Spinal cord (tissue), 10 donors: Measurements from ENCODE around the gene KRTAP29-1. TPM values are rescaled to one million over a fixed set of nuclear protein-coding genes. Genes with fewer than 3 reads are reported as not detected.
"Not testable (repeated sequence)": the region's sequence is repeated elsewhere in the genome, so short reads cannot be mapped to it uniquely, and the experiment has no call there.

Experiments
- DNase-seq, 6 donors: peaks; one replicate each; pipeline versions ENCODE4 v3.0.0 to v3.0.0-alpha.2; 2013 to 2015; ENCODE audit warnings: low spot score in 6 of 6, low read depth in 4 of 6
- H3K27ac ChIP-seq: one replicate; pipeline ENCODE4 v1.5.1; 2013; ENCODE audit warnings: low read depth, low read length, control low read depth
- H3K27me3 ChIP-seq: one replicate; pipeline ENCODE4 v1.6.1; 2013; ENCODE audit warnings: low read length; ENCODE audit not compliant: control insufficient read depth, insufficient read depth
- H3K36me3 ChIP-seq: one replicate; pipeline ENCODE4 v1.6.1; 2013; ENCODE audit warnings: low read length; ENCODE audit not compliant: control insufficient read depth, insufficient read depth
- H3K4me1 ChIP-seq: one replicate; pipeline ENCODE4 v1.6.1; 2013; ENCODE audit warnings: low read length; ENCODE audit not compliant: control insufficient read depth, insufficient read depth
- H3K4me3 ChIP-seq: one replicate; pipeline ENCODE4 v1.5.1; 2013; ENCODE audit warnings: low read depth, low read length, control low read depth
- H3K9me3 ChIP-seq: one replicate; pipeline ENCODE4 v1.6.1; 2013; ENCODE audit warnings: low read length; ENCODE audit not compliant: control insufficient read depth, insufficient read depth
- WGBS: methylation state at CpG from one replicate; pipeline ENCODE4 v1.1.5; 2013; ENCODE audit warnings: missing lambda C conversion rate; ENCODE audit not compliant: insufficient coverage; 5-methylcytosine and 5-hydroxymethylcytosine counted together
- polyA plus RNA-seq, 2 donors: library from polyadenylated mRNA; unstranded; fragments of 120-200 nt; gene quantifications; one replicate each; pipeline ENCODE4 v1.2.1, GENCODE V29; 2013; ENCODE audit not compliant: insufficient read length in 2 of 2
- small RNA-seq: library from RNA; depleted of rRNA; stranded (forward); fragments of <200 nt; gene quantifications from one replicate; pipeline ENCODE3, GENCODE V24; 2014; ENCODE audit warnings: low replicate concordance
- total RNA-seq, 2 donors: library from RNA; depleted of rRNA in 1 of 2; stranded (reverse); fragments of 120-200 nt in 1 of 2; fragments of >200 nt in 1 of 2; gene quantifications; one replicate each; pipeline versions ENCODE4 v1.2.3 to v1.2.4, GENCODE V29; 2013 to 2014
- donor health status: healthy.

KRTAP29-1 gene
- total and polyA plus RNA-seq, 4 donors = not detected

- not testable (repeated sequence) for H3K27me3 ChIP-seq, H3K4me1 ChIP-seq, H3K9me3 ChIP-seq, H3K36me3 ChIP-seq, H3K27ac ChIP-seq, H3K4me3 ChIP-seq
- DNase-seq = peak in 1 of 6 donors; percentile 0
- WGBS = 70% methylated on average over 5 of the region's 5 CpGs
These were observed 47.0 kb downstream of the KRTAP29-1 start, which contains the start of gene KRTAP9-9 for GRCh38 chr17:41255381-41256290. TSS of gene KRTAP9-9 (plus strand) at chr17:41255384.

- H3K9me3 ChIP-seq = no peaks in the 10 kb centered on the region
- DNase-seq = peak in 1 of 6 donors; percentile 0
- H3K4me3 ChIP-seq = no peak overlapping the region
- no peak overlapping the region for H3K27ac ChIP-seq
- no peaks in the 10 kb centered on the region for H3K4me1 ChIP-seq
- H3K36me3 ChIP-seq = no peaks in the 10 kb centered on the region
- H3K27me3 ChIP-seq = no peaks in the 10 kb centered on the region
- WGBS = no CpG with 5 or more reads among the region's 1 CpG
These were observed 47.8 kb downstream of the KRTAP29-1 start for GRCh38 chr17:41254861-41255260.

Small RNA genes within 50 kb of the gene (small RNA-seq; reads per million reads assigned to genes)
- not detected for gene KRTAP9-10P

Other genes starting within 250 kb of the KRTAP29-1 start
Only the 30 nearest of the 37 such genes appear.
- gene KRTAP4-16, start 200.6 kb downstream of the KRTAP29-1 start, total RNA-seq = not detected
- gene KRTAP4-16, start 200.6 kb downstream of the KRTAP29-1 start, polyA plus RNA-seq = not detected
- not detected for gene KRTAP4-9, start 197.5 kb downstream of the KRTAP29-1 start, total RNA-seq
- gene KRTAP4-9, start 197.5 kb downstream of the KRTAP29-1 start, polyA plus RNA-seq = not detected
- gene KRTAP4-11, start 184.5 kb downstream of the KRTAP29-1 start, total RNA-seq = not detected
- gene KRTAP4-11, start 184.5 kb downstream of the KRTAP29-1 start, polyA plus RNA-seq = not detected
- not detected for gene KRTAP4-12, start 178.7 kb downstream of the KRTAP29-1 start, total RNA-seq
- not detected for gene KRTAP4-12, start 178.7 kb downstream of the KRTAP29-1 start, polyA plus RNA-seq
- not detected for gene KRTAP4-6, start 162.3 kb downstream of the KRTAP29-1 start, total RNA-seq
- not detected for gene KRTAP4-6, start 162.3 kb downstream of the KRTAP29-1 start, polyA plus RNA-seq
- gene KRTAP4-5, start 153.0 kb downstream of the KRTAP29-1 start, total RNA-seq = not detected
- gene KRTAP4-5, start 153.0 kb downstream of the KRTAP29-1 start, polyA plus RNA-seq = not detected
- not detected for gene KRTAP4-4, start 142.1 kb downstream of the KRTAP29-1 start, total RNA-seq
- not detected for gene KRTAP4-4, start 142.1 kb downstream of the KRTAP29-1 start, polyA plus RNA-seq
- not detected for gene KRTAP4-3, start 134.6 kb downstream of the KRTAP29-1 start, total RNA-seq
- not detected for gene KRTAP4-3, start 134.6 kb downstream of the KRTAP29-1 start, polyA plus RNA-seq
- gene KRTAP4-2, start 124.6 kb downstream of the KRTAP29-1 start, total RNA-seq = not detected
- gene KRTAP4-2, start 124.6 kb downstream of the KRTAP29-1 start, polyA plus RNA-seq = not detected
- gene KRTAP4-1, start 117.9 kb downstream of the KRTAP29-1 start, total RNA-seq = not detected
- not detected for gene KRTAP4-1, start 117.9 kb downstream of the KRTAP29-1 start, polyA plus RNA-seq
- not detected for gene KRTAP9-1, start 113.0 kb downstream of the KRTAP29-1 start, total RNA-seq
- not detected for gene KRTAP9-1, start 113.0 kb downstream of the KRTAP29-1 start, polyA plus RNA-seq
- gene KRTAP9-2, start 76.2 kb downstream of the KRTAP29-1 start, total RNA-seq = not detected
- gene KRTAP9-2, start 76.2 kb downstream of the KRTAP29-1 start, polyA plus RNA-seq = not detected
- gene KRTAP9-3, start 70.4 kb downstream of the KRTAP29-1 start, total RNA-seq = not detected
- gene KRTAP9-3, start 70.4 kb downstream of the KRTAP29-1 start, polyA plus RNA-seq = not detected
- gene KRTAP9-8, start 64.9 kb downstream of the KRTAP29-1 start, total RNA-seq = not detected
- not detected for gene KRTAP9-8, start 64.9 kb downstream of the KRTAP29-1 start, polyA plus RNA-seq
- gene KRTAP9-4, start 53.2 kb downstream of the KRTAP29-1 start, total RNA-seq = not detected
- gene KRTAP9-4, start 53.2 kb downstream of the KRTAP29-1 start, polyA plus RNA-seq = not detected
- gene KRTAP9-9, start 47.5 kb downstream of the KRTAP29-1 start, total RNA-seq = not detected
- gene KRTAP9-9, start 47.5 kb downstream of the KRTAP29-1 start, polyA plus RNA-seq = not detected
- gene KRTAP9-6, start 37.5 kb downstream of the KRTAP29-1 start, total RNA-seq = not detected
- gene KRTAP9-6, start 37.5 kb downstream of the KRTAP29-1 start, polyA plus RNA-seq = under 1 TPM in 1 of 2 donors, not detected in 1; 0.17 TPM
- gene KRTAP9-7, start 27.2 kb downstream of the KRTAP29-1 start, total RNA-seq = not detected
- gene KRTAP9-7, start 27.2 kb downstream of the KRTAP29-1 start, polyA plus RNA-seq = not detected
- gene KRTAP16-1, start 6.5 kb upstream of the KRTAP29-1 start, total RNA-seq = not detected
- gene KRTAP16-1, start 6.5 kb upstream of the KRTAP29-1 start, polyA plus RNA-seq = not detected
- not detected for gene KRTAP17-1, start 12.9 kb upstream of the KRTAP29-1 start, total RNA-seq
- gene KRTAP17-1, start 12.9 kb upstream of the KRTAP29-1 start, polyA plus RNA-seq = not detected
- not detected for gene KRT33A, start 48.0 kb upstream of the KRTAP29-1 start, total RNA-seq
- gene KRT33A, start 48.0 kb upstream of the KRTAP29-1 start, polyA plus RNA-seq = not detected
- under 1 TPM in 1 of 2 donors, not detected in 1; 0.20 TPM for gene KRT33B, start 67.0 kb upstream of the KRTAP29-1 start, total RNA-seq
- gene KRT33B, start 67.0 kb upstream of the KRTAP29-1 start, polyA plus RNA-seq = under 1 TPM in 1 of 2 donors, not detected in 1; 0.44 TPM
- gene KRT34, start 79.5 kb upstream of the KRTAP29-1 start, total RNA-seq = not detected
- not detected for gene KRT34, start 79.5 kb upstream of the KRTAP29-1 start, polyA plus RNA-seq
- gene KRT31, start 94.8 kb upstream of the KRTAP29-1 start, total RNA-seq = under 1 TPM in 1 of 2 donors, not detected in 1; 0.11 TPM
- gene KRT31, start 94.8 kb upstream of the KRTAP29-1 start, polyA plus RNA-seq = under 1 TPM in 1 of 2 donors, not detected in 1; 0.15 TPM
- gene KRT37, start 121.7 kb upstream of the KRTAP29-1 start, total RNA-seq = not detected
- not detected for gene KRT37, start 121.7 kb upstream of the KRTAP29-1 start, polyA plus RNA-seq
- not detected for gene KRT38, start 138.1 kb upstream of the KRTAP29-1 start, total RNA-seq
- gene KRT38, start 138.1 kb upstream of the KRTAP29-1 start, polyA plus RNA-seq = not detected
- not detected for gene KRT32, start 164.5 kb upstream of the KRTAP29-1 start, total RNA-seq
- gene KRT32, start 164.5 kb upstream of the KRTAP29-1 start, polyA plus RNA-seq = not detected
- gene KRT35, start 178.3 kb upstream of the KRTAP29-1 start, total RNA-seq = not detected
- gene KRT35, start 178.3 kb upstream of the KRTAP29-1 start, polyA plus RNA-seq = not detected
- not detected for gene KRT36, start 187.1 kb upstream of the KRTAP29-1 start, total RNA-seq
- gene KRT36, start 187.1 kb upstream of the KRTAP29-1 start, polyA plus RNA-seq = not detected
- gene KRT13, start 202.8 kb upstream of the KRTAP29-1 start, total RNA-seq = under 1 TPM; 0.30 to 0.83 TPM
- not detected for gene KRT13, start 202.8 kb upstream of the KRTAP29-1 start, polyA plus RNA-seq